NCI-H345 treated with DMSO at 0.1 percent for 48 hours (cell line): Measurements from ENCODE around the gene FBN3.
"Not testable (repeated sequence)": the region's sequence is repeated elsewhere in the genome, so short reads cannot be mapped to it uniquely, and the experiment has no call there.

Experiments used
- DNase-seq: peaks from one replicate; lab custom pipeline; 2025; ENCODE audit not compliant: unreplicated experiment; lab: John Stamatoyannopoulos, UW

FBN3 gene

DNA sequence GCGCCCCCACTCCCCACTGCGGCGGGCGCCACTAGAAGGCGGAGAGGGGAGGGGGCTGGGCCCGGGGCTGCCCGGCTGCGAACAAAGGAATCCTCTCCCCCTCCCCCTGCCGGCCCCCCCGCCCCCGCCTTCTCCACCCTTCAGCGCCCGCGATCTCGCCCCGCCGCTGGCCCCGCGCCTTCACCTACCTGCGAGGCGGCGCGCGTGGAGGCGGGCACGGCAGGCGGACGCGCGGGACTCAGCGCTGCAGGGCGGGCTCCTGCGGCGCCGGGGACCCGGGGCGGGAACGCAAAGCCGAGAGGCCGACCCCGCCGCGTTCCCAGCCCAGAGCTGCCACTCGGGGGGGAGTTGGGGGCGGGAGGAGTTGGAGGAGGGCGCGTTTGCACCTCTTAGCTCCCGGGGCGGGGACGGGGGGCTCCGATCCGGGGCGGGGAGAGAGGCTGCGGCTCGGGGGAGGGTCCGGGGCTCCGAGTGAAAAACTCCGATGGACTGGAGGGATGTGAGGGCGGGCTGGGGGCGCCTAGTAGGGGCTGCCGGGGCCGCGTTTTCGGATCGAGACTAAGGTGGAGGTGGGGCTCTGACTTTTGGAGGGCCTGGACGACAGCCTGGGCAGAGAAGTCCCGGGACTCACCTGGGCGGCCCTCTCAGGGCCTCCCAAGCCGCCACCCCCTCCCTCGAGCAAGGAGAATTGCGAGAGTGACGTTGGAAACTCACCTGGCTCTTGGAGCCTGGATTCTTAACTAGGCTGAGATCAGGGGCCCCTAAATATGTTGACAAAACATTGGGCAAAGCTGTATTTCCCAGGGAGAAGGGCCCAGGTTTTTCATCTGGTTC, at the start of gene FBN3:
TSS of gene FBN3 (minus strand) at position 332 of the 834 bp plus-strand sequence. CDS start 2,112 bp downstream, outside the sequence.
- no peak for DNase-seq

DNA sequence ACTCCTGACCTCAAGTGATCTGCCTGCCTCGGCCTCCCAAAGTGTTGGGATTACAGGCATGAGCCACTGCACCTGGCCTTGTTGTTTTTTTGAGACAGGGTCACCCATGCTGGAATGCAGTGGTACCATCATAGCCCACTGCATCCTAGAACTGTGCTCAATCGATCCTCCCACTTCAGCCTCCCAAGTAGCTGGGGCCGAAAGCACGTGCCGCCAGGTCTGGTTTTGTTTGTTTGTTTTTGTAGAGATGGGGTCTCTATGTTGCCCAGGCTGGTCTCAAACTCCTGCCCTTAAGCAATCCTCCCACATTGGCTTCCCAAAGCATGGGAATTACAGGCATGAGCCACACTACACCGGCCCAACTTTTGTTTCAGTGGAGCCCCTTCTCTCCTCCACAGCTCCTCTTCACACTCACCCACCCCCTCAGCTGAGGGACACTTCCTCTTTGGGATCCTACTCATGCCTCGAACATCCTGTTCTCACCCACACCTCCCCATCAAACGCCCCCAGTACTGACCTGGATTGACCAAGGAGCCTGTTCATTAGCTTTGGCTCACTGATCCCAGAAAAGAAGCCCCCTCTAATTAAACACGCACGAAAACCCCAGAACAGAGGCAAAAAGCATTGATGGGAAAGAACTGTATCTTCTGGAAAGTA, 47.0 kb upstream of the FBN3 start:
- DNase-seq: no peak

DNA sequence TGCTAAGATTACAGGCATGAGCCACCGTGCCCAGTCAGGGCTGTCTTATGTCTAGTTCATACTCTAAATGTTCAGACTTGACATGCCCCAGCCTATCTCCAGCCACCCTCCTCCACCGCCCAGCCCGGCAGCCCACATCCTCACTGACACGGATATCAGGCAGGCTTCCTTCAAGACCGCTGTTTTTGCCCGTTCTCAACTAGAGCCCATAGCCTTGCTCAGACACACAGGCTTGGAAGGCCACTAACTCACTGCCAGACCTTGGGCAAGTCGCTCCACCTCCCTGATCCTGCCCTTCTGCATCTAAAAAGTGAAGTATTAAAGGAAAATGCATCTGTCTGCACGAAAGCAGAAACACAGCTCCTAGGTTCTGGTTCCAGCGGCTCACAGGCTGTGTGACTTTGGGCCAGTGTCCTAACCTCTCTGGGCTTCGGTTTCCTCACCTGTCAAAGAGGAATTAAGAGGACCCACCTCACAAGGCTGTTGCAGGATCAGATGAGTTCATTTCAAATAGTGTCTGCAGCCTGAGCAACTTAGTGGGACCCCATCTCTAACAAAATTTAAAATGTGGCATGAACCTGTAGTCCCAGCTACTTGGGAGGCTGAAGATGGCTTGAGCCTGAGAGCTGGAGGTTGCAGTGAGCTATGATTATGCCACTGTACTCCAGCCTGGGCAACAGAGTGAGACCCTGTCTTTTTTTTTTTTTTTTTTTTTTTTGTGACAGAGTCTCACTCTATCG, 45.3 kb upstream of the FBN3 start:
- no peak for DNase-seq

DNA sequence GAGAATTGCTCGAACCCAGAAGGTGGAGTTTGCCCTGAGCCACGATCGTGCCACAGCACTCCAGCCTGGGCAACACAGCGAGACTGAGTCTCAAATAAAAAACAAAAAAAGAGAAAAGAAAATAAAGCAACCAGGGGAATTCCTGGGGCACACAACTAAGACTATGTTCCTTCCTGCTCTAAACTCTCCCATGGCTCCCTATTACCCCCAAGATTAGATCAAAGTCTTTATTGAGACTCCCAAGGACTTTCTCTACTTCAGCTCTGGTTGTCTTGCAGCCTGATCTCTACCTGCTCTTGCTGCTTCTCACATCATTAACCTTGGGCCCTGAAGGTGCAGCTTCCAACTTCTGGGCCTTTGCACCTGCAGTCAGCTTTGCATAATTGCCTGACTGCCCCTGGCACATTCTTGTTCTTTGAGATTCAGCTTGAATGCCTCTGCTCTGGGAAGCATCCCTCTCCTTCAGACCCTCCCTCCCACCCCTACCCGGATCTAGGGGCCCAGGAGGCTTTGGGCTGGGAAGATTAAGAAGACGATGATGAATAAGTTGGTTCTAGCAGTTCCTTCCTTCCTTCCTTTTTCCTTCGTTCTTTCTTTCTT, 42.9 kb upstream of the FBN3 start:
- no peak for DNase-seq

DNA sequence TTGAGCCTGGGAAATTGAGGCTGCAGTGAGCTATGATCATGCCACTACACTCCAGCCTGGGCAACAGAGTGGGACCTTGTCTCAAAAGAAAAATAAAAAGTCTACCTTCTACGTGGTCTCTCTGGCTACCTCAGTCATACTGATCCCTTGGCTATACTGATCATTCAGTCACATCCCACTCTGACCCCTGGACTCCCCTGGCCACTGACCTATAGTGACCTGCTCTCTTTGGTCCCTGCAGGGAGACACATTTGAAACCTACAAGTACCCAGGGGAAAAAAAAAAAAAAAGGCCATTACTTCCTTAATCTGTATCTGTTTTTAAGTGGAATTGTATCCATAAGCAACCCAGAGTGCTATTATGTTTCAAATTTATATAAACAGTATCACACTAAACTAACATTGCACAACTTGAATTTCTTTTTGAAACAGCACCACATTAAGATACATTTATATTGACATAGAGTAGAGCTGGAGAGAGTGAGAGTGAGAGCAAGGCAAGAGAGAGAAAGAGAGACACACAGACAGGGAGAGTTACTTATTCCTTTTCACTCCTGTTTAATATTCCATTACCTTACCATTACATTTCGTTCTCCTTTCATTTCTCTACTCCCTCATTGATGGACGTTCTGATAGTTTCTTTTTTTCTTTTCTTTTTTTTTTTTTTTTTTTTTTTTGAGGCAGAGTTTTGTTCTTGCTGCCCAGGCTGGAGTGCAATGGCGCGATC, 36.1 kb upstream of the FBN3 start:
- no peak for DNase-seq

DNA sequence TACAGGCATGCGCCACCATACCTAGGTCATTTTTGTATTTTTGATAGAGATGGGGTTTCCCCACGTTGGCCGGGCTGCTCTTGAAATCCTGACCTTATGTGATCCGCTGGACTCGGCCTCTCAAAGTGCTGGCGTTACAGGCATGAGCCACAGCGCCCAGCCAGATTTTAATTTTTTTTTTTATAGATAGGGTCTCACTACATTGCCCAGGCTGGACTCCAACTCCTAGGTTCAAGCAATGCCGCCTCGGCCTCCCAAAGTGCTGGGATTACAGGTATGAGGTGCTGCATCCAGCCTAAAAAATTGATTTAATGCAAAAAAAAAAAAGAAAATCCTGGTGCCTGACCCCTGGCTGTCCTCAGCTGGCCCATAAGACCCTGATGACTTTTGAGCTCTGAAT, 34.9 kb upstream of the FBN3 start:
- DNase-seq: no peak

DNA sequence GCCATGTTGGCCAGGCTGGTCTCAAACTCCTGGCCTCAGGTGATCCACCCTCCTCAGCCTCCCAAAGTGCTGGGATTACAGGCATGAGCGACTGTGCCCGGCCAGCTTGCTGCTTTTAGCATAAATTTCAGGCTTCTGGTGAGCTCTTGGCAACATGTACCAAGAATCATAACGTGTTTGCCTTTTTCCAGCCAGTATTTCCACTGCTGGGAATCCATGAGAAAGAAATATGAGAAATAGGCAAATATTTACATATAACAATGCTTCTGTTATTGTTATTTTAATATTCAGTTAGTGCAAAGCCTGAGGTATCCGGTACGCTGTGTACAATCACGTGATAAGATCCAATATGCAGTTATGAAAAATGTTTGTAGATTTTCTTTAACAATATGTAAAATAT, 30.6 kb upstream of the FBN3 start:
- DNase-seq: no peak

DNA sequence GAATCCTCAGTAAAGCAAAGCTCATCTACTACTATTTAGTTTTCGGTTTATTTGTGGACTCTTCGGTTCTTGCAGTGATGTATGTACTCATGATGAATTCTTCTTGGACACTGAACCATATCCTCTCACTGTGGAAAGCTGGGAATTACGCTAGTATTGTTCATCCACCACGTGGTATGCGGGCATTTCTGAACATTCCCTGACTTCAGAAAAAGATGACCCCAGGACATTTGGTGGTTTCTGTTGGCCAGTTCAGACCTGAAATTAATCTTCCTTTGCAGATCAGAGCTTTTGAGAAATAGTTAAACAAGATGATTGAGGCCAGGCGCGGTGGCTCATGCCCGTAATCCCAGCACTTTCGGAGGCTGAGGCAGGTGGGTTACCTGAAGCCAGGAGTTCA, 25.3 kb upstream of the FBN3 start:
- DNase-seq: no peak

DNA sequence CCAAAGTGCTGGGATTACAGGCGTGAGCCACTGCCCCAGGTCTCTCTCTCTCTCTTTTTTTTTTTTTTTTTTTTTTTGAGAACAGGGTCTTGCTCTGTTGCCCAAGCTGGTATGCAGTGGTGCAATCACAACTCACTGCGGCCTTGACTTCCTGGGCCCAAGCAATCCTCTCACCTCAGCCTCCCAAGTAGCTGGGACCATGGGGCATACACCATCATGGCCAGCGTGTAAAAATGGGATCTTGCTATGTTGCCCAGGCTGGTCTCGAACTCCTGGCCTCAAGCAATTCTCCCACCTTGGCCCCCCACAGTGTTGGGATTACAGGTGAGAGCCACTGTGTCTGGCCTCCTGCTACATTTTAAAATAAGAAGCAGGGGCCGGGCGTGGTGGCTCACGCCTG, 19.1 kb upstream of the FBN3 start:
- no peak for DNase-seq

DNA sequence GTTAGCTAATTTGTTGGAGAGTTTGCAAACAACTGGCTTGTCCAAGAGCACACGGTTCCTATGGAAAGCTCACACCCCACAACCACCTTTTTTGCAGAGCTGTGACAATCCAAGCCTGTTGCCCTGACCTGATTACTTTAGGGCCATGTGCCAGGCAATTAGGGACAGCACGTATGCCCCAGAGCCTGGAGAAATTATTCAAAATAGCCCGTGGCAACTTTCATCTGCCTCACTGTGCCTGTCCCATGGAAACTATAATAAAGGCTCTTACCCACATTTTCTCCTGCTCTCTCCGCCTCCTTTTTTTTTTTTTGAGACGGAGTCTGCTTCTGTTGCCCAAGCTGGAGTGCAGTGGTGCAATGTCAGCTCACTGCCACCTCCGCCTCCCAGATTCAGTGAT, 18.6 kb upstream of the FBN3 start:
- DNase-seq: no peak

DNA sequence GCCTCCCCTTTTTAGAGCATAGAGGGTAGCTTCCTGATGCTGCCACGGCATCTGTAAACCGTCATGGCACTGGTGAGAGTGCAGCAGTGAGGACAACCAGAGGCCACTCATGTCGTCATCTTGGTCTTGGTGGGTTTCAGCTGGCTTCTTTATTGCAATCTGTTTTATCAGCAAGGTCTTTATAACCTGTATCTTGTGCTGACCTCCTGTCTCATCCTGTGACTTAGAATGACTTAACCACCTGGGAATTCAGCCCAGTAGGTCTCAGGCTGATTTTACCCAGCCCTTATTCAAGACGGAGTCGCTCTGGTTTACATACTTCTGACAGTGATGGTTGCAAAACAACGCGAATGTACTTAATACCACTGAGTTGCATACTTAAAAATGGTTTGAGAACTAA, 14.4 kb upstream of the FBN3 start:
- DNase-seq: no peak

DNA sequence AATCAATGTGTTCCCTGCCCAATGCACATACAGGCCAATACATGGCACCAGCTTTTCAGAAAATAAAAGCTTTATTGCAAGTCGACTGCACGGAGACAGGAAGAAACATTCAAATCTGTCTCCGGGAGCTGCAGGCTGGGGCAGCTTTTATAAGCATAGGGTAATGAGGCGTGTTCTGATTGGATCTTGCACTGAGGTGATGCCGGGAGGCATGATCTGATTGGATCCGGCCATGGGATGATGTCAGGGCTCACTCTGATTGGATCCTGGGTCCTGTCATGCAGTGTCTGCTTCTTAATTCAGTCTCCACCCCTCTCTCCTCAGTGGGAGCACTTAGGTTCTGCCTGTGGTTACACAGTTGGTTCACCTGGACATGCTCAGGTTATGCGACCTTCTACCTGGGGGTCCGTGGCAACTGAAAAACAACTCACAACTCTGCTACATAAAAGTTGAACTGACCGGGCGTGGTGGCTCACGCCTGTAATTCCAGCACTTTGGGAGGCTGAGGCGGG, 11.8 kb upstream of the FBN3 start:
- peak; percentile 10 for DNase-seq

DNA sequence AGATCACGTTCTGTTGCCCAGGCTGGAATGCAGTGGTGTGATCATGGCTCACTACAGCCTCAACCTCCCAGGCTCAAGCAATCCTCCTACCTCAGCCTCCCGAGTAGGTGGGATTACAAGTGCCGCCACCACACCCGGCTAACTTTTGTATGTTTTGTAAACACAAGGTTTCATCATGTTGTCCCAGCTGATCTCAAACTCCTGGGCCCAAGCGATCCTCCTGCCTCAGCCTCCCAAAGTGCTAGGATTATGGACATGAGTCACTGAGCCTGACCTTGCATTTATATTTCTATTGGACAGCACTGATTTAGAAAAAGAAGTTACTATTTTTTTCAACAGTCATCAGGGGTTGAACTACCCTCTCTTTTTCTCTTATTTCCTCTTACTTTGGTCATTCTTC, 9.9 kb upstream of the FBN3 start:
- DNase-seq: not testable (repeated sequence)

DNA sequence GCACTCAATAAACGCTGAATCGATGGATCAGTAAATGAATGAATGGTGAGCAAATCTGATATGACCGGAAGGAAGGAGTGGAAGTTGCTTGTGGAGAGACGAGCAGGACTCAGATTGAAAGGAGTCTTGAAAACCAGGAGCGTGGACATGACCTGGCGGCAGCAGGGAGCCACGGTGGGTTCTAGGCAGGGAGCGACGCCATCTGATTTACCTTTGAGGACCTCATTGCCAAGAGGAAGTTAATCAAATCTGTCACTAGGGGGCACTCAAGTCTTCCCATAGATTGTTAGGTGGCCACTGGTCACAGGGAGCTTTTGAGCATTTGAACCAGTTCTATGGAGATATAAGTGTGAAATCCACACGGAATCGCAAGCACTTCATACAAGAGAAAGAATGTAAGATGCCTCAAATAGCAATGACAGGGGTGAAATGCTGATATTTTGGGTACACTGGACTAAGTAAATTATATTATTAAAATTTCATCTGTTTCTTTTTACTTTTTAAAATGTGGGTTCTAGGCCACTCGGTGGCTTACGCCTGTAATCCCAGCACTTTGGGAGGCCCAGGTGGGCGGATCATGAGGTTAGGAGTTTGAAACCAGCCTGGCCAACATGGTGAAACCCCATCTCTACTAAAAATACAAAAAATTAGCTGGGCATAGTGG, 9.2 kb upstream of the FBN3 start:
- DNase-seq: peak; percentile 82

DNA sequence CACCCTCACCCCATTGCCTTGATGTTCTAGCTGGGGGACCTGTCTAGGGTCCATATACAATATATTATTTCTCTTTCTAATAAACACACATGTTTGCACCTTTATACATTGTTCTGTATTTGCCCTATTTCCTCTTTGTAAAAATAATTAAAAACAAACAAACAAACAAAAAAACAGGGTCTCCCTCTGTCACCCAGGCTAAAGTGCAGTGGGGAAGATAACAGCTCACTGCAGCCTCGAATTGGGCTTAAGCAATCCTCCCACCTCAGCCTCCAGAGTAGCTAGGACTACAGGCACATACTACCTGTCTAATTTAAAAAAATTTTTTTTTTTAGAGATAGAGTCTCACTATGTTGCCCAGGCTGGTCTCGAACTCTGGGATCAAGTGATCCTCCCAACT, 5.9 kb upstream of the FBN3 start:
- no peak for DNase-seq

DNA sequence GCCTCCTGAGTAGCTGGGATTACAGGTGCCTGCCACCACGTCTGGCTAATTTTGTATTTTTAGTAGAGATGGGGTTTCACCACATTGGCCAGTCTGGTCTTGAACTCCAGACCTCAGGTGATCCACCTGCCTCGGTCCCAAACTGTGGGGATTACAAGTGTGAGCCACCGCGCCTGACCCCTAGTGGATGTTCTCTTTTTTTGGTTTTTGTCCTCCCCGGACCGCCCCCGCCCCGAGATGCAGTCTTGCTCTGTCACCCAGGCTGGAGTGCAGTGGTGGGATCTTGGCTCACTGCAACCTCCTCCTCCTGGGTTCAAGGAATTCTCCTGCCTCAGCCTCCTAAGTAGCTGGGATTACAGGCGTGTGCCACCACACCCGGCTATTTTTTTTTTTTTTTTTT, 4.6 kb upstream of the FBN3 start:
- DNase-seq: not testable (repeated sequence)

DNA sequence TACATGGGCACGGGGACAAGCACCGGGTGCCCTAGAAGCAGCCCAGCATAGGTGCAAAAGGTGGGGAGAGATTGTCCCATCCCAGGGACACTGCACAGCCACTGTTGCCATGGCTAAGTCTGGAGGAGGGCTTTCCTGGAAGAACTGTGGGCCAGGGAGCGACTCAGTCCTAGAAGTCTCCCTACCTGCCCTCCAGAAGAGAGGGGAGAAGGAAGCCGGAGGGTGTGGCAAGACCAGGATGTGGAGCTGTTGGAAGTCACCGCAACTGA, 2.3 kb upstream of the FBN3 start:
- no peak for DNase-seq

DNA sequence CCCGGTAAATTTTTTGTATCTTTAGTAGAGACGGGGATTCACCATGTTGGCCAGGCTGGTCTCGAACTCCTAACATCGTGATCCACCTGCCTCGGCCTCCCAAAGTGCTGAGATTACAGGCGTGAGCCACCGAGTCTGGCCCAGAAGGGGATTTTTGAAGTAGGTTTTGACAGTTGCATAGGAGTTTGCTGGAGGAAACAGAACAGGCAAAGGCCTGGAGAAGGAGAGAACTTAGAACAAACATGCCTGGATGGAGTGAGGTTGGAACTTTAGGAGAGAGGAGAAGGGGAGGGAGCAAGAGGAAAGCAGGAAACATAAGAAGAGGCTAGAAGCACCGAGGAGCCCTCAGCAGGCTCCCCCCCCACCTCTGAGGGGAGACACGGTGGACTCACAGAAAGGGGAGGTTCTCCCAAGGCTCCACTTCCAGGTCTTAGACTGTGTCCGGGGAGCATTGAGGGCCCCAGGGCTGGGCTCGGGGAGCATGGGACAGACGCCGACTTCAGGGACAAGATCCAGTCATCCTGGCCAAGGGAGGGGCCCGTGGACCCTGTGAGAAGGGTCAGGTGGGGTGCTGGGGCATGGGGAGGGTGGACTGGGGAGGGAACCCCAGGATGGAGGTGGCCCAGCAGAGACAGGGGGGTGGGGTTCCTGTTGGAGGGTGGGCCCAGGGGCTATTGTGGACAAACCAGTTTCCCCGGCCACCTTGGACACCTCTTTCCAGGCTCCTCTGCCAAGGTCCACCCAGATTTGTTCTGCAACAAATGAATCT, 1.8 kb upstream of the FBN3 start:
- DNase-seq: no peak

DNA sequence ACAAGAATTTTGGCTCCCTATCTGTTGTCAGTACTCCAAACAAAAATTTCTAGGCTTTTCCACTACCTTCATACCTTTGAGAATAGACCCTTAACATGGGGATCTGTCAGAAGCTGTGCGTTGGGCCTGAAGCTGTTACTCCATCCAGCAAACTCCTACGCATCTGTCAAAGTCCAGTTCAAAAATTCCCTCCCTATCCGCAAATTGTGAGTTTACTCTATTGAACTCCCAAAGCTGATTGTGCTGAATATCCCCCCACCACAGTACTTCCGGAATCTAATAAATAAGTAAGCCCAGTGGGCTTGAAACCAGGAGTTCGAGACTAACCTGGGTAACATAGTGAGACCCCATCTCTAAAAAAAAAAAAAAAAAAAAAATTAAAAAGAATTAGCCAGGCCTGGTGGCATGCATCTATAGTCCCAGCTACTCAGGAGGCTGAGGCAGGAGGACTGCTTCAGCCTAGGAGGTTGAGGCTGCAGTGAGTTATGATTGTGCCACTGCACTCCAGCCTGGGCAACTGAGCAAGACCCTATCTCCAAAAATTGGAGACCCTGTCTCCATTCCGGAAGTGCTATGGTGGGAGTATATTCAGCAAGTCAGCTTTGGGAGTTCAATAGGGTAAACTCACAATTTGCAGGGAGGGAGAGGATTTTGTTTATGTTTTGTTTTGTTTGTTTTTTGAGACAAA, 930 bp upstream of the FBN3 start:
- no peak for DNase-seq
